Stimulated activated CD8-positive, alpha-beta memory T cell treated with anti-CD3 and anti-CD28 coated beads, Interleukin-7, amount 100 ng/mL, for 4 hours (primary cell): ENCODE results near the gene BMF.
"Not testable (repeated sequence)": the region's sequence is repeated elsewhere in the genome, so short reads cannot be mapped to it uniquely, and the experiment has no call there.

Experiments used
- DNase-seq, 2 donors: peaks; one replicate each; pipeline ENCODE4 v3.0.0-alpha.2; 2020; ENCODE audit warnings: low read depth in 2 of 2

The BMF gene

DNA sequence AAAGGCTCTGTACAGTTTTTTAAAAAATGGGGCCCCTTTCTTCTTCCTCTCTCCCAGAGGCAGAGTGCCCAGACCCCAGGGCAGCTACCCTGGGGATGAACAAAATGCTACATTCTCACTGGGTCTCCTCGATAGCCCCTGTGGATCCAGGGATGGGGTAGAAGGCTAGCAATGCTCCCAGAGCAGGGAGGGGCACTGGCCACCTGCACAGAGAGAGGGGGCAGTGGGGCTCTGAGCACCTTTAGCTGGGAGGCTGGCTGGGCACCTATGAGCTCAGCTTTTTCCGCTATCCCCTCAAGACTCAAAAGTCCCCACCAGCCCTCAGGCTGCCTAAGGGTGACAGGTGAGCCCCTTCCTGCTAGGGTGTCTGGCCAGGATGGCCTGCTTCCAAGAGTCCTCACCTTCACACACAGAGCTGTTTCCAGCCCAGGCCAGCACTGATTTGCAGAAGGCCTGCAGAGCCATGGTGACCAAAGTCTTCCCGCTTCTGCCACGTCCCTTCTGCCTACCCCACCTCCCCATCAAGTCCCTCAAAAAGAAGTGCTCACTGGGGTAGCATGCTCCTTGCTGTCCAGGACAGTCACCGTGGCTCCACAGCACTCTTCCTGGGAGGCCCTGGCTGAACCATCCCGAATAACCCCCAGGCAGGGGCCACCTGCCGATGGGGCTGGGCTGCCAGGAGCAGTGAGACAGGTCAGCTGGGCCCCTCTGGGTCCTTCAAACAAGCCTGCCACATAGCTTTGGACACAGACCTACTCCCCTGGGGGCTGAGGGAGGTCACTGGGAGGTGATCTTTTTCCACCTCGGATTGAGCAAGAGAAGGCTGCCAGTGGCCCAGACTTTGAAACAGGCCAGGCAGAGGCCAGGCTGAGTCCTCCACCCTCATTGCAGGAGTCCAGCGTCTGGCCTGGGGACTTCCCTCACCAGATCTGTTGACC, 20.4 kb downstream of the BMF start:
- no peak for DNase-seq

DNA sequence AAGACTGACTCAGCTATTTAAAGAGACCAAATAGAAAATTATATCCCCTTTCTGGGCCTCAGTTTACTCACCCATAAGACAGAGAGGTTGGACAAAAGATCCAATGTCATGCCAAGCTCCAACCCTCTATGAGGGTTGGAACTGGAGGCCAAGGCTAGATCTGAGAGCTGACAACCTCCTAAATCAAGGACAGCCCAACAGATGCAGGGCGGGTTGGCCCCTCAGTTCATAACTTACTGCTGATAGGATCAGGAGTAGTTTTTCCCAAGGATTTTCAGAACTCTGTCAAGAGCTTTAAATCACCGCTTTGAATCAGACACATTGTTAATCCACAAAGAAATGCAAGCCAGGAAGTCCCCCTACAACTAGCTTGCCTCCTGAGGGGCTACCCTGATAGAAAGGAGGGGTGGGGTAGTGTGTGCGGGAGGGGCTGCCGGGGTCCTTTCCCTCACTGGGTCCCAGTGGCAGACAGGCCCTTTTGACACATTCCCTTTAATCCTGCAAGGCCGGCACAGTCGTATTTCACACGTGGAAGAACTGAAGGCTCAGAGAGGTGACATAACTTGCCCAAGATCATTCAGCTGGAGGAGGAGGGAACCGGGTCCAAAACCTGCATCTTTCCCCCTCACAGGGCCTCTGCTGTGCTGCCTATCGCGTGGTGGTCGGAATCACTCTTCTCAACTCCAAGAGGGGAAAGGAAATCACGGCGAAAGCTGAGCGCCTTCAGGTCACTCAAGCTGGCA, 21.4 kb downstream of the BMF start:
- no peak for DNase-seq

- no peak for DNase-seq
Measured at GRCh38 chr15:40085266-40085665, 23.4 kb downstream of the BMF start.

DNA sequence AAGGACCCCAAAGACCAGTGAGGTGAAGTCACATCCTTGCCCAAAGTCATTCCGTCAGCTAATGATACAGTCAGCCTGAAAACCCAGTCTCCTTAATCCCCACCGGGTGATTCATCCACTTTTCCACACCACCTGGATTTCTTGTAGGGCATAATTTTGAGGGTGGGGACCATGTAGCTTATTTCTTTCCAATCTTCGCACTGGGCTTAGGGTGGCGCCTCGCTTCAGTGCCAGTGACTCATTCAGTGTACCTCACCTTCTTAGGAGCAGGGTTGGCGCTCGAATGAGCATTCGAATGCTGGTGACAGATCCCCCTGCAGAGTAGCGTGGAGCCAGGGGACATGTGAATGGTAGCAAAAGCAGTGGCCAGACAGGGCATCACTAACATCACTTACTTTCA, 24.0 kb downstream of the BMF start:
- no peak for DNase-seq

DNA sequence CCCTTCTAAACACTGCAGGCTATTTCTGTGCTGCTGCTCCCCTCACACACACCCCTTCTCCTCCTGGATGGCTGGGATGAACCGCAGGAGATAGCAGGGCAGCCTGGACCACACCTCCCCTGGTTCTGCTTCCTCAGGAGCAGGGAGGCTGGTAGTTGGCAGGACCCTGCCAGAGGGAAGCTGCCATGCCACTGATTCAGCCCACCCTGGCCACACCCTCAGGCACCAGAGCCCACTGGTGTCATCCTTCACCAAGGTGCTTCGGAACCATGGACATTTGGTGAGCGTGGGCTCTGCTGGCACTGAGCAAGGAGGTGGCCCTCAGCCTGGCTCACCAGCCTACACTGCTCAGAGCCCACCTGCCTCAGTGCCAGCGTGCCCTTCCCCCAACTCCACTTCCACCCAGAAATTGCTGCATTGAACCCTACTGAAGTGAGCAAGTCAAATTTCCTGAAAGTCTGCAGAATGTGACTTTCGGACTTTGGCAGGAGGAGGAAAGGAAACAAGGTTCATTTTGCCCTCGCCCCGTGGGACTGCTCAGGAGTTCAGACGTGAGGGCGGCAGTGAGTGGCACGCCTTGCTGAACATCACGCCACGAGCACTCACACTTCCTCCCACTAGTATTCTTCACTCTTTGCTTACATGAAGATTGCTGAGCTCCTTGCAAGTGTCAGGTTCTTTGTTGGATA, 26.3 kb downstream of the BMF start:
- DNase-seq, result no peak

GRCh38 chr15:40081691-40082194, 26.9 kb downstream of the BMF start:
- no peak for DNase-seq

GRCh38 chr15:40080847-40081246, 27.8 kb downstream of the BMF start:
- DNase-seq, result no peak

DNA sequence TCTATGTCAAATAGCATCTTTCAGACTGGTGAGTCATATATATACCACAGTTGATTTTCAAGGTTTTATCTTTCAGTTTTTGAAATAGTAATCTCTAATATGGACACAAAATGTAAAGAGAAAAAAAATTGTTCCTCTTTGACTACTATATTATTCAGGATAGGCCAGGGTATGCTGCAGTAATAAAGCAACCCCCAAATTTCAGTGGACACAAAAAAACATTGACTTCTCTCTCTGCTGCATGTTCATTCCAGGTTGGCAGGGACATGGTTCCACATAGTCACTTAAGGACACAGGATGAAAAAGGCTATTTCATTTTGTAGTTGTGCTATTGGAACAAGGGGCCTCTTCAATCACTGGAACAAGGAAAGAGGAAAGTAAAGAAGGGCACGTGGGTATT, 28.6 kb downstream of the BMF start:
- no peak for DNase-seq

- DNase-seq, result no peak
Measured at GRCh38 chr15:40079456-40079855, 29.2 kb downstream of the BMF start.

DNA sequence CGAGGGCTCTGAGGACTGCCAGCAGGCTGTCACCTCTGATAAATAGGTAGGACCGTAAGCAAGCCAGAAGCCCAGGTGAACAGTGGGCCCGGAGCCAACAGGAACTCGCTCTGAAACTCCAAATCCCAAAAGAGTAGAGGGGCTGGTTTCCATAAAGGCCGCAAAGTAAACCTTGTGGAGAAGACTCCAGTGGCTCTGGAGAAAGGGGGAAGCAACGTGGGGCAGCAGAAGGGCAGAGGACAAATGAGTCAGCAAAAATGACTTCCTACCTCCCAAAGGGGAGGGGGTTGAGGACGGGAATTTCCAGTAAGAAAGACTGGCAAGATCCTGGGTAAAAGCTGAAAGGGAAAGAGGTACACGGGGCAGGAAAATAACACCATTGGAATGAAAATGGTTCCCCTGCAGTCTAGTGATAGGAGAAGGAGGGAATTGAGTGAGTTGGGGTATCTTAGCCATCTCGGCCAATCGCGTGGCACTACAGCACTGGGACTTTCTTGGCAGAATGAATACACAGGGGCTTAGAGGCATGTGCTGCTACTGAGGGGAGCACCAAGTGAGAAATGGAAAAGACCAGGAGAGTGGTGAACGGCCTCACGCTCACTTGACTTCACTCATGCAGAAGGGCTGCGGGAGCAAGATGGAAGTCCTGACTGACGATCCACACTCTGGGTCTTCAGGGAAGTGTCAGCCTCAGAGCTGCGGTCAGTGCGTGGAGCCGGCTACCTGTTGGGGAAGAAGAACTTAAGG, 33.2 kb downstream of the BMF start:
- DNase-seq, result no peak

DNA sequence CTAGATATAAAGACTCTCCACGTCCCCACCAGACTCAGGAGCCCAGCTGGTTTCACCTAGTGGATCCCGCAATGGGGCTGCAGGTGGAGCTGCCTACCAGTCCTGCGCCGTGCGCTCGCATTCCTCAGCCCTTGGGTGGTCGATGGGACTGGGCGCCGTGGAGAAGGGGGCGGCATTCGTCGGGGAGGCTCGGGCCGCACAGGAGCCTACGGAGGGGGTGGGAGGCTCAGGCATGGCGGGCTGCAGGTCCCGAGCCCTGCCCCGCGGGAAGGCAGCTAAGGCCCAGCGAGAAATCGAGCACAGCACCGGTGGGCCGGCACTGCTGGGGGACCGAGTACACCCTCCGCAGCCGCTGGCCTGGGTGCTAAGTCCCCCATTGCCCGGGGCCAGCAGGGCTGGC, 34.0 kb downstream of the BMF start:
- not testable (repeated sequence) for DNase-seq

- not testable (repeated sequence) for DNase-seq
Measured at GRCh38 chr15:40073716-40074490, 34.8 kb downstream of the BMF start.

GRCh38 chr15:40072216-40072990, 36.3 kb downstream of the BMF start:
- DNase-seq, result no peak

- no peak for DNase-seq
Measured at GRCh38 chr15:40070608-40071218, 38.0 kb downstream of the BMF start.

DNA sequence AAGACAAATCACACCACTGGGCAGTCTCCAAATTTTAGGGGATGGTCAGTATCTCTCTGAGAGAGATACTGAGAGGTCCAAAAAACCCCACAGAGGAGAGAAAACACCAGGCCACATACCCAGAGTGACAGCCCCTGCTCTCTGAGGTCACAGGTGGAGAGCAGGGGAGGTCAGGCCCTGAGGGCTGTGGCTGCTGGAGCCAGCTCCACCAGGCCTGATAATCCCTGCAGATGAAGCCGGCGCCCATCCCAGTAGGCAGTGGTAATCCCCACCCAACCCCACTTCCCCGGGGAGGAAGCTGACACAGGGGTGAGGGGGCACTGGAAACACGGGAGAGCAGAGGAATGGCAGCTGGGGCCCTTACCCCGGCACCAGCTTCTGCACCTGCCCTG, 38.5 kb downstream of the BMF start:
- DNase-seq, result no peak

DNA sequence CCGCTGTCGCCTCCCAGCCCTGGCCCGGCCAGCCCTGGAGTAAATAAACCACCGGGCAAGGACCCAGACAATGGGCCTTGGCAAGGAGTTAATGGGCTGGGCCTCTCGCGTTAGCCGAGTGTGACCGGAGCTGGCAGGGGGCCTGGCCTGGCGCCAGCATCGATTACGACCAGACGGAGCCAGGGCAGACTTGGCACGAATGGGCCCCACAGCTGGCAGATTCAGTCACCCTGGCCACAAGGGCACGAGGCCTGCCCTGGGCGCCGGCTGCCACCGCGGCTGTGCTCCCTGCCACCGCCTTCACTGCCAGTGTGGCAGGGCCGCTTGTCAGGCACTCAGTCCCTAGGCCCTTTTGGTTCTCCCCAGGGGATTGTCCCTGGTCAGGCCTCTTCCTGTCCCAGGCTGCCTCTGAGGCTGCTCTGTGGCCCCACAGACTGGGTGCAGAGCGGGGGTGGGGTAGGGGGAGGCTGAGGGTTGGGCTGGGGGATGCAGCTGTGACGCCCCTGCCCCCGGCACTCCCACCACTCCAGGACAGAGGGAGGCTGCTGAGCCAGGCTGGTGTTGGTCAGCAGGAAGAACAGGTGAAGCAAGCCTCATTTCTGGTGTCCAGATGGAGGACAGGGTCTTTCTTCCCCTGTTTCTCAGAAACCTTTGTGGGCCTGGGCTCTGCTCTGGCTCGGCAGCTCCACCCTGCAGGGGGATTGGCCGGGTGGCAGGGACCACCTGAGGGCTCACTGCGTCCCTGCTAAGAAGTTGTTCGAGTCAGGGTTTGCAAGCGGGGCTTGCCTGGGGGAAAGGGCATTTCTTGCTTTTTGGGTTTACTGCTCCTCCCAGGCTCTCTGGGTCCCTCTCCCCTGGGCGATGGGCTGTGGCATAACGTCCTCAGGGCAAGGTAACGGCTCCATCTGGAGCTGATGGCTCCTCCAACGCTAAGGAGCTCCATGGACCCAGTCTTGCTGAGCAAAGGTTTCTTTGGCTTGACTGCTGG, 39.2 kb downstream of the BMF start:
- DNase-seq, result no peak

DNA sequence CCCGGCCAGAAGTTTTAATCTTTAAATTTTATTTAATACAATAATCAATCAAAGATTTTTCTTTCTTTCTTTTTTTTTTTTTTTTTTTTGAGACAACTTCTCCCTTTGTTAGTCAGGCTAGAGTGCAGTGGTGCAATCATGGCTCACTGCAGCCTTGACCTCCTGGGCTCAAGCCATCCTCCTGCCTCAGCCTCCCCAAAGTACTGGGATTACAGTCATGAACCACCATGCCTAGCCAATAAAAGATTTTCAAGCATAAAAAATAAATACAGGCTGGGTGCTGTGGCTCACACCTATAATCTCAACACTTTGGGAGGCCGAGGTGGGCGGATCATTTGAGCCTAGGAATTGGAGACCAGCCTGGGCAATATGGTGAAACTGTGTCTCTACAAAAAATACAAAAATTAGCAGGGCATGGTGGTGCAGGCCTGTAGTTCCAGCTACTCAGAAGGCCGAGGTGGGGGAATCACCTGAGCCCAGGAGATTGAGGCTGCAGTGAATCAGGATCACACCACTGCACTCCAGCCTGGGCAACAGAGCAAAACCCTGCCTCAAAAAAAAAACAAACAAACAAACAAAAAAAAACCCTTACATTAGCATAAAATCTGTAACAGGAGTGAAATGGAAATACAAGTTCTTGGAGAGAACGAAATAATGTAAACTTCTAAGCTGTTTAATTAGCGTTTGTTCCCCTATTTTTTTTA, 40.6 kb downstream of the BMF start:
- no peak for DNase-seq

GRCh38 chr15:40066589-40066988, 42.1 kb downstream of the BMF start:
- DNase-seq, result no peak
